D341Med (cell line): ENCODE data around the gene MARS1.
"Not testable (repeated sequence)": the region's sequence is repeated elsewhere in the genome, so short reads cannot be mapped to it uniquely, and the experiment has no call there.

Source experiments
- DNase-seq: peaks from one replicate; pipeline ENCODE4 v3.0.0; 2012; ENCODE audit warnings: low spot score

MARS1 gene

DNA sequence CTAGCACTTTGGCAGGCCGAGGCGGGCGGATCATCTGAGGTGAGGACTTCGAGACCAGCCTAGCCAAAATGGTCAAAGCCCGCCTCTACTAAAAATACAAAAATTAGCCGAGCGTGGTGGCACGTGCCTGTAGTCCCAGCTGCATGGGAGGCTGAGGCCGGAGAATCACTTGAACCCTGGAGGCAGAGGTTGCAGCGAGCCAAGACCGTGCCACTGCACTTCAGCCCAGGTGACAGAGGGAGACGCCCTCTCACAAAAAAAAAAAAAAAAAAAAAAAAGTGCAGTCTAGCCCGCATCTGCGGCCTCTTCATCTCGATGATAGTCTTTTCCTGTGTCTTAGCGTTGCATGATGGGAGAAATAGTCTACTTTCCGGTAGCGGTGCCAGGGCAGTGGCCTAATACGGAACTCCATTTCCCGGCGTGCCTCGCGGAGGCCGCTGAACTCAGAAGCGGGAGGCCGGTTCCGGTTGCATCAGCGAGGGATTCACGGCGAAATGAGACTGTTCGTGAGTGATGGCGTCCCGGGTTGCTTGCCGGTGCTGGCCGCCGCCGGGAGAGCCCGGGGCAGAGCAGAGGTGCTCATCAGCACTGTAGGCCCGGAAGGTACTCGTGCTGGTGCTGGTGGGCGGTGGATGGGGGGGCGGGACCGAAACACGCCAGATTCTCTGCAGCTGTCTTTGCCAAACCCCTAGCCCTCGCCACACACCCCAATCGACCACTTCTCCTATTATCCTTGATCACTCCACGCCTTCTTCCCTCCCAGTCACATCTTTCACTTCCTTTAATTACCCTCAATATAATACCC lies at the start of gene MARS1:
MARS1 (plus strand) TSS at position 472 of the 805 bp plus-strand sequence; CDS start at position 495, 23 bp downstream.
- DNase-seq: peak; percentile 89

DNA sequence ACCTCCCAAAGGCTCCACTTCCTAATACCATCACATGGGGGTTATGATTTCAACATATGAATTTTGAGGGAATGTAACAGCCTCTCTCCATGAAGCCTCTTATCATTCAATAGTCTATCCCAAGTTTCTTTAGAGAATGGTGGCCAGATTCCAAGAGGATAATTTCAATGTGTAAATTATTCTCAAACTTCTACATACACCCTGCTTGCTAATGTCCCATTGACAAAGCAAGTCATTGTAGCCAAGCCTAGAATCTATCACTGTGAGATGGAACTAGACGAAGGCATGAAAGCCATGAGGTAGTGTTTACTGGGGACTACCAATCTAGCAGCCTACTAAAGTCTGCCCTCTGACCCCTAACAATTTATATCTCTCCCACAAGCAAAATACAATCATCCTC lies 49.5 kb upstream of the MARS1 start:
- DNase-seq: no peak

DNA sequence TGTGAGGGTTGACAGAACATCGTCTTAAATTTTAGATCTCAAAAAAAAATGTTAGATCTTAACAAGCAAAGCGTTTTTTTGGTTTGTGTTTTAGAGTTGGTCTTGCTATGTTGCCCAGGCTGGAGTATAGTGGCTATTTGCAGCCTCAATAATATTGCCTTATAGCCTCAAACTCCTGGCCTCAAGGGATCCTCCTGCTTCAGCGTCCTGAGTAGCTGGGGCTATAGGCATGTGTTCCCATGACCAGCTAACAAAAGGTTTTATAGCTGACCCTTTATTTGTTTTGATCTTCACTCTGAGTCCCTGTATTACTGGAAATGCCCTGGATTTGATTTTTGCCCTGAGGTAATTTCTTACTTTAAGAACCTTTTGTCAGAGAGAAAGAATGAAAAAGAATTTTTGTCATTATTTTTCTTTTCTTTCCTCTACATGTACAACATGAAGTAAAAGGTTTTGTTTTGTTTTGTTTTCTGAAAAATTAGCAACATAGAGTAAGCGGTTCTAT lies 48.1 kb upstream of the MARS1 start:
- DNase-seq: no peak

DNA sequence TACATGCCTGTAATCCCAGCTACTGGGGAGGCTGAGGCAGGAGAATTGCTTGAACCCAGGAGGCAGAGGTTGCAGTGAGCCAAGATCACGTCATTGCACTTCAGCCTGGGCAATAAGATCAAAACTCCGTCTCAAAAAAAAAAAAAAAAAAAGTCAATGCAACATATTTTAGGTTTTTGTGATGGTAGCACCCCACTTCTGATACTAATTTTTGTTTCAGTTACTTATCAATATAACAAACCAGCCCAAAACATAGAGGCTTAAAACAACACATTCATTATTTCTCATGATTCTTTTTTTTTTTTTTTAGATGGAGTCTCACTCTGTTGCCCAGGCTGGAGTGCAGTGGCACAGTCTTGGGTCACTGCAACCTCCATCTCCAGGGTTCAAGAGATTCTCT lies 46.5 kb upstream of the MARS1 start:
- not testable (repeated sequence) for DNase-seq

DNA sequence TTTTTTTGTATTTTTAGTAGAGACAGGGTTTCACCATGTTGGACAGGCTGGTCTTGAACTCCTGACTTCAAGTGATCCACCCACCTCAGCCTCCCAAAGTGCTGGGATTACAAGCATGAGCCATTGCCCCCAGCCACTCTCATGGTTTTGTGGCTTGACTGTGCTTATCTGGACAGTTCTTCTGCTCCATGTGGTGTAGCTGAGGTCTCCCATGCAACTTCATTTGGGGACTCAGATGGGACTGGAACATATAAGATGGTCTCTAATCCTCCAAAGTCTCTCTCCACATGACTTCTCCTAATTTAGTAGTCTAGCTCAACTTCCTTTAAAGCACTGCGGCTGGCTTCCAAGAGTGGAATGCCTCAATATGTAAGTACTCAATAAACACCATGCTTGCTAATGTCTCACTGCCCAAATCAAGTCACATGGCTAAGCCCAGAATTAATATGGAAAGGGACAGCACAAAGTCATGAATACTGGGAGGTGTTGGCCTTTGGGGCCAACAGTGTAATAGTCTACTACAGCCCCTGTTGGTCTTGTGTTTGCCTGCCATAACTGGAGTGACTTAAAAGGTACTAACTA lies 45.9 kb upstream of the MARS1 start:
- no peak for DNase-seq

DNA sequence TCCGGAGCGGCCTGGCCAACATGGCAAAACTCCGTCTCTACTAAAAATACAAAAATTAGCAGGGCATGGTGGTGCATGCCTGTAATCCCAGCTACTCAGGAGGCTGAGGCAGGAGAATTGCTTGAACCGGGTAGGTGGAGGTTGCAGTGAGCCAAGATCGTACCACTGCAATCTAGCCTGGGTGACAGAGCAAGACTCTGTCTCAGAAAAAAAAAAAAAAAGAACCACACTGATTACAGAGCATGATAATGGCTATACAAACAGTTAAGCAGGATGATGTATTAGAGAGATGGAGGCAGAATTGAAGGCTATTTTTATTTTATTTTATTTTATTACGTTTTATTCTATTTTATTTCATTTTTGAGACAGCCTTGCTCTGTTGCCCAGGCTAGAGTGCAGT lies 43.5 kb upstream of the MARS1 start:
- DNase-seq: not testable (repeated sequence)

DNA sequence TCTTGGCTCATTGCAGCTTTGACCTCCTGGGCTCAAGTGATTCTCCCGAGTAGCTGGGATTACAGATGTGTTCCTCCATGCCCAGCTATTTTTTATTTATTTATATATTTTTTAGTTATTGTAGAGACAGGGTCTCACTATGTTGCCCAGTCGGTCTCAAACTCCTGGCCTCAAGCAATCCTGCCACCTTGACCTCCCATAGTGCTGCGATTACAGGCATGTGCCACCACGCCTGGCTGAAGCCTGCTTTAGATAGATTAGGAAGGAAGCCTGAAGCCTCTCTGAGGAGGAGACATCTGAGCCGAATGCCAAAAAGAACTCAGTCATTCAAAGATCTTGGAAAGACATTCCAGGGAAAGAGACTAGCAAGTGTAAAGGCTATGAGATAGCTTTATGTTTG lies 43.1 kb upstream of the MARS1 start:
- DNase-seq: no peak

DNA sequence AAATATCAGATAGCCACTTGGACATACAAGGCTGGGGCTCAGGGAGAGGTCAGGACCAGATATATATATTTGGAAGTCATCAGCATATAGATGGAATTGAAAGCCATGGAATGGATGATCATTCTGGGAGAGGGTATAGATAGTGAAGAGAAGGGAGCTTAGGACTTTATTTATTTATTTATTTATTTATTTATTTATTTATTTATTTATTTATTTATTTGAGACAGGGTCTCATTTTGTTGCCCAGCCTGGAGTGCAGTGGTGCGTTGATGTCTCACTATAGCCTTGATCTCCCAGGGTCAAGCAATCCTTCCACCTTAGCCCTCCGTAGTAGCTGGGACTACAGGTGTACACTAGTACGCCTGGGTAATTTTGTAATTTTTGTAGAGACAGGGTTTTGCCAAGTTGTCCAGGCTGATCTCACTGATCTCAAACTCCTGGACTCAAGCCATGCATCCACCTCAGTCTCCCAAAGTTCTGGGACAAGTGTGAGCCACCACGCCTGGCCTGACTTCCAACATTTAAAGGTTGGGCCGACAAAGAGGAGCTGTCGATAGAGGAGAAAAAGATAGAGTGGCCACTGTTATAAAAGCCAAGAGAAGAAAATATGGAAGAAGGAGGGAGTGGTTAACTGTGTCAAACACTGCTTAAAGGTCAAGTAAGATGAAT lies 41.4 kb upstream of the MARS1 start:
- no peak for DNase-seq

DNA sequence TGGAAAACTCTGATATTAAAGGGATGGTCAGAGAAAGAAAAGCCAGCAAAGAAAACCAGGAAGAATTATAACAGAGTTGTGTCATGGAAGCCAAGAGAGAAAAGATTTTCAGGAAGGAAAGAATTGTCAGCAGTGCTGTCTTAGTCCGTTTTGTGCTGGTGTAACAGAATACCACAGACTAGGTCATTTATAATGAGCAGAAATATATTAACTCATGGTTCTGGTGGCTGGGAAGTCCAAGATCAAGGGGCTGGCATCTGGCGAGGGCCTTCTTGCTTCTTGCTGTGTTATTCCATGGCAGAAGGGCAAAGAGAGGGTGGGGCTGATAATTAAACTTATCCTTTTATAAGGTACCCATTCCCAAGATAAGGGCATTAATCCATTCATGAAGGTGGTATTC lies 39.2 kb upstream of the MARS1 start:
- DNase-seq: no peak

DNA sequence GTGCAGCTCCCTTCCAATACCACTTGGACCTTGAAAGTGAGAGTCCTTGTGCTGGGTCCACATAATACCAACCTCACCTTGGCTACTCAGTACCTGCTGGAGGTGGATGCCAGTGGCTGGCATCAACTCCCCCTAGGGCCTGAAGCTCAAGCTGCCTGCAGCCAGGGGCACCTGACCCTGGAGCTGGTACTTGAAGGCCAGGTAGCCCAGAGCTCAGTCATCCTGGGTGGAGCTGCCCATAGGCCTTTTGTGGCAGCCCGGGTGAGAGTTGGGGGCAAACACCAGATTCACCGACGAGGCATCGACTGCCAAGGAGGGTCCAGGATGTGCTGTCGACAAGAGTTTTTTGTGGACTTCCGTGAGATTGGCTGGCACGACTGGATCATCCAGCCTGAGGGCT lies 38.5 kb upstream of the MARS1 start:
- no peak for DNase-seq

DNA sequence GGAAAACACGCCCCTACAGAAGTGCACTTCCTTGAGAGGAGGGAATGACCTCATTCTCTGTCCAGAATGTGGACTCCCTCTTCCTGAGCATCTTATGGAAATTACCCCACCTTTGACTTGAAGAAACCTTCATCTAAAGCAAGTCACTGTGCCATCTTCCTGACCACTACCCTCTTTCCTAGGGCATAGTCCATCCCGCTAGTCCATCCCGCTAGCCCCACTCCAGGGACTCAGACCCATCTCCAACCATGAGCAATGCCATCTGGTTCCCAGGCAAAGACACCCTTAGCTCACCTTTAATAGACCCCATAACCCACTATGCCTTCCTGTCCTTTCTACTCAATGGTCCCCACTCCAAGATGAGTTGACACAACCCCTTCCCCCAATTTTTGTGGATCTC lies 37.8 kb upstream of the MARS1 start:
- DNase-seq: no peak

DNA sequence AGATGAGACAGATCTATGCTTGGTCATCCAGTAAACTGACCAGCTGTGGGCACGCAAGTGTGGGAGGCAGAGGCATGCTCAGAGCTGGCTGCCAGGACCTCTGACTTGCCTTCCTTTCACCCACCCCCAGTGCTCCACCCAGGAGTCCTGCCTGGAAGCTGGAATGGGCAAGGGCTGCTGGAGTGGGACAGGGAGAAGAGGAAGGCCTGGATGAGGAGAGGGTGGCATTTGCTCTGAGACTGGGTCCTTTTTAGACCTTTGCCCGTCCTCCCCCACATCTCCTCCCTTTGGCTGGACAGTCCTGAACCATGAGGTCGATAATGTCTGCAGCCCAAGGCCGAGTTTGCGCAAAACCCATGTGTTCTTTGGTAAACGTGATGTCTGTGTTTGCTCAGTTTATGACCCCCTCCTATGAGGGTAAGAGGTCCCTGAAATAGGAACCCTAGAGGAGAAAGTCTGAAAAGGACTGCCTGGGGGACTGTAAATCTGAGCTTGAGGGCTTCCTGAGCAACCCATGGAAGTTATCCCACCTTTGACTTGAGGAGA lies 36.6 kb upstream of the MARS1 start:
- no peak for DNase-seq

DNA sequence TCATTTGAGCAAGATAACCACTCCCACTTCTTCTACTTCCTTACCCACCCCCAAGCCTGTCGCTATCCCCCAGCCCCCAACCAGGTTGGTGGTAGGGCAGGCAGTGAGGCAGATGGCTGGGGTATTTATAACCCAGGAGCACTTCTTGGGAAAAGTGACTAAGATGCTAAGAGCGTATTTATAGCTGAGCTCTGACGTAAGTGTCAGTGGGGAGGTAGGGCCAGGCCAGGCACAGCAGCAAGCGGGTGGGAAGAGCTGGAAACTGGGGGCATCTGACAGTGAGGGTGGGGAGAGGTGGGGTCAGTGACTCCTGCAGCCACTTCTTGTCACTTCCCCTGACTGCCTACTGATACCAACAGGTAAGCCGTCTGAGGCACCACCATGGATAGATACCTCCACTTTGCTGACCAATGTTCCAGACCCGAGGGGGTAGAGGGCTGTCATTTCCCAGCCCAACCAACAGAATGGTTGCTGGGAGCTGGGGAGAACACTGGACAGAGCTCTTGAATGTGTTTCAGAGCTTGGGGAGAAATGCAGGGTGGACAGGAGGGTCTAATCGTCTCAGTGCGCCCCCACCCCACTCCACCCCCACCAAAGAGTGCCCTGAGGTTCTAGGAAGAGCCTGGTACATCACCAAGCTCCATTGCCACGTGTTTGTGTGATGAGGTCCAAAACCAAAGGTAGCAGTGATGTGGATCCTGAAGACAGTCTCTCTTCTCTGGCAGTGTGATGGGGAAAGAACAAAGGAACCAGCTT lies 35.5 kb upstream of the MARS1 start:
- peak; percentile 80 for DNase-seq

DNA sequence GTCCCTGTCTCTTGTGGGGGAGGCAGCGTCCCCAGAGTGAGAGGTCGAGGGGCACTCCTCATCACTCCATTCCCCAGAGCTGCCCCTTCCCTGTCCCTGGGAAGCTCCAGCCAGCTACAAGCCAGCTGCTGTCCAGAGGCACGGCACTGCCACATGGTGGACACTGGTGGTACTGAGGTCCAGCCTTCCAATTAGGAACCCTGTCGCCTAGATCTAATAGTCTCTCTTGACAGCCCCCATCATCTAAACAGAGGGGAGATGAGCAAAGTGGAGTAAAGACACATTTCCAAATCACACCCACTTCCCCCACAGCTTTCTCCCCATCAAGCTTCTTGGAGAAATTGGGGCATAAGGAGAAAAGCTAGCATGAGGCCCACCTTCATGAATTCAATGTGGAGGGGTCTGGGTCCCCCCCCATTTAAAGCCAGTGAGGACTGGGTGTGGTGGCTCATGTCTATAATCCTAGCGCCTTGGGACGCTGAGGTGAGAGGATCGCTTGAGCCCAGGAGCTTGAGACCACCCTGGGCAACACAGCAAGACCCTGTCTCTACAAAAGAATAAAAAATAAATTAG lies 34.8 kb upstream of the MARS1 start:
- peak; percentile 77 for DNase-seq

DNA sequence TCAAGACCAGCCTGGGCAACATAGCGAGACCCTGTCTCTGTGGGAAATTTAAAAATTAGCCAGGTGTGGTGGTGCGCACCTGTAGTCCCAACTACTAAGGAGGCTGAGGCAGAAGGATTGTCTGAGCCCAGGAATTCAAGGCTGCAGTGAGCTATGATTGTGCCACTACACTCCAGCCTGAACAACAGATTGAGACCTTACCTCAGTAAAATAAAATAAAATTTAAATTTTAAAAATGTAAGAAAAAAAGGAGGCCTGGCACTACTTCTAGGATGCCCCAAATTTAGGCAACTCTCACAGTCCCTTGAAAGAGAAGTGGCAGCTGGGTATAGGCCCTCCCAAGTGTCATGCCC lies 33.7 kb upstream of the MARS1 start:
- DNase-seq: no peak

DNA sequence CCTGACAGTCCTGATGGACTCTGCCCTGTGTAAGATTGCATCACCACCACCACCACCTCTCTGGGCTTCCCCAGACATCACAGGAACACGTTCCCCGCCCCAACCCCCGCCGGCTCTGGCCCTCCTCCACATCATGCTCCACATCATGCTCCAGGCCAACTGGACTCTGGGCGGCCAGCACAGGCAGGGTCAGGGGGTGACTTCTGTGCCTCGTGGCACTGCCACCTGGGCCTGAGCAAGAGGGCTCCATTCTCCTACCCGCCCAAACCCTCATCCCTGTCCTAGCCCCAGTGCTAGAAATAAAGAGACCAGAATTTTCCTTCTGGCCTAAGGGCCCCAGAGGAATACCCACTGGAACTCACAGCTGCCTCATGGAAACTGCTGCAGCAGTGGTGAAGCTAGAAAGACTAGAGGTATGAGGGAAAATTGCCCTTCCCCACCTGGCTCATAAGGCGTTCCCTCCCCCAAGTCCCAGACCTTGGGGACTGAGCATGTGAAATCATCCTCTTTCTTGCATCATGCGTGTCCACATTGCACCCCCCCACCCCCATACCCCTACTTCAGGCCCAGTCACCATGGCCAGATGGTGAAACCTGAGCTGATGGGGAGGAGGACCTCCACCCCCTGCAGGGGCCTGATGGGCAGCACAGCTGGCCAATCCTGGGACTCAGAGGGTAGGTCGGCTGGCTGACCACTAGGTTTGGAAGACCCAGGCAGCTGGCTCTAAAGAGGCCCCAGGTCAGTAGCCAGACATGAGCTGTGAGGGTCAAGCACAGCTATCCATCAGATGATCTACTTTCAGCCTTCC lies 33.1 kb upstream of the MARS1 start, which contains the start of gene INHBE:
INHBE (plus strand) TSS at position 742 of the 808 bp plus-strand sequence. CDS start 230 bp downstream, outside the sequence.
- peak; percentile 75 for DNase-seq

DNA sequence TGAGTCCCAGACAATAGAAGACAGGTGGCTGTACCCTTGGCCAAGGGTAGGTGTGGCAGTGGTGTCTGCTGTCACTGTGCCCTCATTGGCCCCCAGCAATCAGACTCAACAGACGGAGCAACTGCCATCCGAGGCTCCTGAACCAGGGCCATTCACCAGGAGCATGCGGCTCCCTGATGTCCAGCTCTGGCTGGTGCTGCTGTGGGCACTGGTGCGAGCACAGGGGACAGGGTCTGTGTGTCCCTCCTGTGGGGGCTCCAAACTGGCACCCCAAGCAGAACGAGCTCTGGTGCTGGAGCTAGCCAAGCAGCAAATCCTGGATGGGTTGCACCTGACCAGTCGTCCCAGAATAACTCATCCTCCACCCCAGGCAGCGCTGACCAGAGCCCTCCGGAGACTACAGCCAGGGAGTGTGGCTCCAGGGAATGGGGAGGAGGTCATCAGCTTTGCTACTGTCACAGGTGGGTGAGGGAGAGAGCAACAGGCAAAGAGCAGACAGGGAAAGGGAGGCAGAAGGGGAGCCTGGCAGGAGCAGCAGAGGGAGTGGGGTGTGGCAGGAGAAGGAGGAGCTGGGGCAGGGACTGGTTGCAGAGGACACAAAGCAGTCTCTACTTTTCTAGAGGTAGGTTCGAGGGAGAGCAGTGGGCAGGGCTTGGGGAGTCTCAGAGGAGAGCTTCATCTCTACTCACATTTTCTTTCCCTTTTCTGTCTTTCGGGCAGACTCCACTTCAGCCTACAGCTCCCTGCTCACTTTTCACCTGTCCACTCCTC lies 32.3 kb upstream of the MARS1 start:
- DNase-seq: no peak

DNA sequence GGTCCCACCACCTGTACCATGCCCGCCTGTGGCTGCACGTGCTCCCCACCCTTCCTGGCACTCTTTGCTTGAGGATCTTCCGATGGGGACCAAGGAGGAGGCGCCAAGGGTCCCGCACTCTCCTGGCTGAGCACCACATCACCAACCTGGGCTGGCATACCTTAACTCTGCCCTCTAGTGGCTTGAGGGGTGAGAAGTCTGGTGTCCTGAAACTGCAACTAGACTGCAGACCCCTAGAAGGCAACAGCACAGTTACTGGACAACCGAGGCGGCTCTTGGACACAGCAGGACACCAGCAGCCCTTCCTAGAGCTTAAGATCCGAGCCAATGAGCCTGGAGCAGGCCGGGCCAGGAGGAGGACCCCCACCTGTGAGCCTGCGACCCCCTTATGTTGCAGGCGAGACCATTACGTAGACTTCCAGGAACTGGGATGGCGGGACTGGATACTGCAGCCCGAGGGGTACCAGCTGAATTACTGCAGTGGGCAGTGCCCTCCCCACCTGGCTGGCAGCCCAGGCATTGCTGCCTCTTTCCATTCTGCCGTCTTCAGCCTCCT lies 31.6 kb upstream of the MARS1 start:
- peak; percentile 71 for DNase-seq

DNA sequence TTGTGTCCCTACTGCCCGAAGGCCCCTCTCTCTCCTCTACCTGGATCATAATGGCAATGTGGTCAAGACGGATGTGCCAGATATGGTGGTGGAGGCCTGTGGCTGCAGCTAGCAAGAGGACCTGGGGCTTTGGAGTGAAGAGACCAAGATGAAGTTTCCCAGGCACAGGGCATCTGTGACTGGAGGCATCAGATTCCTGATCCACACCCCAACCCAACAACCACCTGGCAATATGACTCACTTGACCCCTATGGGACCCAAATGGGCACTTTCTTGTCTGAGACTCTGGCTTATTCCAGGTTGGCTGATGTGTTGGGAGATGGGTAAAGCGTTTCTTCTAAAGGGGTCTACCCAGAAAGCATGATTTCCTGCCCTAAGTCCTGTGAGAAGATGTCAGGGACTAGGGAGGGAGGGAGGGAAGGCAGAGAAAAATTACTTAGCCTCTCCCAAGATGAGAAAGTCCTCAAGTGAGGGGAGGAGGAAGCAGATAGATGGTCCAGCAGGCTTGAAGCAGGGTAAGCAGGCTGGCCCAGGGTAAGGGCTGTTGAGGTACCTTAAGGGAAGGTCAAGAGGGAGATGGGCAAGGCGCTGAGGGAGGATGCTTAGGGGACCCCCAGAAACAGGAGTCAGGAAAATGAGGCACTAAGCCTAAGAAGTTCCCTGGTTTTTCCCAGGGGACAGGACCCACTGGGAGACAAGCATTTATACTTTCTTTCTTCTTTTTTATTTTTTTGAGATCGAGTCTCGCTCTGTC lies 31.0 kb upstream of the MARS1 start:
- no peak for DNase-seq
